Measurements from ENCODE around the gene RAI1. TPM values are rescaled to one million over a fixed set of nuclear protein-coding genes. Genes with fewer than 3 reads are reported as not detected.
A peak's percentile ranks its signal among the peaks of the same experiment; 100 is the strongest.

Gene RAI1
- total RNA-seq, 1 donor, result 8.9 TPM

- Histone ChIP-seq H3K4me1 (ENCODE audit: insufficient read depth, low read length) (peaks cover 15% of the 10 kb centered on the region), H3K9me3 (ENCODE audit: low read depth, low read length) (no peaks in the 10 kb centered on the region)
Observed at GRCh38 chr17:17769869-17770631, 88.8 kb downstream of the RAI1 start.

DNA sequence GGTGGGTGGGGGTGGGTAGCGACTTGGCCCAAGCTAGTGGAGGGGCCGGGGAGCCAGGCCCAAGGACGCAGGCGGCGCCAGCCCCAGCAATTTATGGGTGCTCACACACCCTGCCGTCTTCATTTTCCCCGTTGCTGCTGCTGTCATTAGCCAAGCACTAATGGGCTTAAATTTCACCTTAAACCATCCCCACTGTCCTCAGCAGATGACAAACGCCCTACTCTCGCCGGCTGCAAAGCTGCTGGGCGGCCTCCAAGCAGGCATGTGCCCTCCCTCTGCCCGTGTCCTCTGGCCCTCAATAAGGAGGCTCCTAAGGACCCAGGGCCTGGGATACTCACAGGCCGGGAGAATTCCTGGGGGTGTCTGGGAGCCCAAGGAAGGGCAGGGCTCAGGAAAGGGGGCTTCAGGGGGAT lies 89.4 kb downstream of the RAI1 start:
- Histone ChIP-seq H3K4me3 (ENCODE audit: low read length) (no peak overlapping the region), H3K4me1 (ENCODE audit: insufficient read depth, low read length) (peaks cover 14% of the 10 kb centered on the region), H3K9me3 (ENCODE audit: low read depth, low read length) (no peaks in the 10 kb centered on the region), H3K27me3 (ENCODE audit: insufficient read depth, low read length) (no peaks in the 10 kb centered on the region)

More at GRCh38 chr17:17769869-17770631, 88.8 kb downstream of the RAI1 start:
- Histone ChIP-seq H3K4me3 (ENCODE audit: low read length) (no peak overlapping the region), H3K27me3 (ENCODE audit: insufficient read depth, low read length) (no peaks in the 10 kb centered on the region)

GRCh38 chr17:17771498-17772201 lies 90.4 kb downstream of the RAI1 start:
- H3K4me3 ChIP-seq (ENCODE audit: low read length), result no peak overlapping the region
- no peaks in the 10 kb centered on the region for H3K9me3 ChIP-seq (ENCODE audit: low read depth, low read length)
- H3K4me1 ChIP-seq (ENCODE audit: insufficient read depth, low read length), result peaks cover 4% of the 10 kb centered on the region
- no peaks in the 10 kb centered on the region for H3K27me3 ChIP-seq (ENCODE audit: insufficient read depth, low read length)

DNA sequence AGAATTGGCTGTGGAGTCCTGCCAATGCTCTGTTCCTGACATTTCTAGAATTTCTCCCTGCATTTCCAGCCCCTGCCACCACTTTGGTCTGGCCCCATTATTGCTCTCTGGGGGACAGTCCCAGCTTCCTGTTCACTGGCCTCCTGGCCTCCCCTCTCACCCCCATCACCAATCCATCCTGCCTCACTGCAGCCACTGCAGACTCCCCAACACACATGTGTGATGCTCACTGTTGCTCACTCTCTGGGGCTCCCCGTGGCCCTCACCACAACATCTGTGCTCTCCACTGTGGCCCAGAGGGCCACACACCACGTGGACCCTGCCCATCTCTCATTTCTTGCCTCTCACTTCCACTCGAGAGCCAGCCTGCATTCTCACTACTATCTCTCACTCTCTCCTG lies 91.0 kb downstream of the RAI1 start:
- Histone ChIP-seq H3K4me1 (ENCODE audit: insufficient read depth, low read length) (no peaks in the 10 kb centered on the region), H3K27me3 (ENCODE audit: insufficient read depth, low read length) (no peaks in the 10 kb centered on the region), H3K4me3 (ENCODE audit: low read length) (no peak overlapping the region), H3K9me3 (ENCODE audit: low read depth, low read length) (no peaks in the 10 kb centered on the region)

DNA sequence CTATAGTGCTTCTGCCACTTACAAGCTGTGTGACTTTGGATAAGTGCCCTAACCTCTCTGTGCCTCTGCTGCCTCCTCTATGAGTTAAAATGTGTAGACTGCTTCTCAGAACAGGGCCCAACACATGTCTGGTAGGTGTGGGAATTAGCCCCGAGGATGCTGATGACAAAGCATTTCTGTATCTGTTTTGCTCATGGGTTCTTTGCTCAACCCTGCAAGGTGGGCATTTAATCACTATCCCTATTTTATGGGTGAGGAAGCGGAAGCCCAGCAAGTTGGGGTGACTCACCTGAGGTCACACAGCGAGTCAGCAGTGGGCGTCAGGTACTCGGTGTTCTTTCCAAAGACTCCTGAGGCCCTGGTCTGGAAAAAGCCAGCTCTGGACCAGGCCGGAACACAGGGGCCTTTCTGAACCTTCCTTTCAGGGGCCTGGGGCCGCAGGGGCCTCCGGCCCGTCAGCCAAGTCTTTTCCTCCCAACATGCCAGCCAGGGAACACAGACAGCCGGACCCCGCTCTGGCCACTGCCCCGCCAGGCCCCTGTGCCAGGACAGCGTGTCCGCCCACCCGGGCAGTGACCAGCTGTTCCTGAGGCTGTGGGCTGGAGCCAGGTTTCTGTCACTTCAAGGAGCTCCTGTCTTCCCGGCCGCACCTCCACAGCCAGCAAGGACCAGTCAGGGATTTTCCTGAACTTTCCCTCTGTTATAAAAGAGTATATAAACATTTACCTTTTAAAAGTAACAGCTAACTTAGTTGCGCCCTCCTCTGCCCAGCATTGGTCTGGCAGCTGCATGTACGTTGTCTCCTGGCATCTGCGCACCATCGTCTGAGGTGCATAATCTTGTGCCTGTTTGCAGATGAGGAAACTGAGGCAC lies 93.0 kb downstream of the RAI1 start:
- H3K4me1 ChIP-seq (ENCODE audit: insufficient read depth, low read length), result no peaks in the 10 kb centered on the region
- H3K9me3 ChIP-seq (ENCODE audit: low read depth, low read length), result no peaks in the 10 kb centered on the region
- H3K27me3 ChIP-seq (ENCODE audit: insufficient read depth, low read length), result no peaks in the 10 kb centered on the region
- no peak overlapping the region for H3K4me3 ChIP-seq (ENCODE audit: low read length)

GRCh38 chr17:17776889-17777288 lies 95.6 kb downstream of the RAI1 start:
- Histone ChIP-seq H3K9me3 (ENCODE audit: low read depth, low read length) (no peaks in the 10 kb centered on the region), H3K27me3 (ENCODE audit: insufficient read depth, low read length) (peaks cover 13% of the 10 kb centered on the region), H3K4me1 (ENCODE audit: insufficient read depth, low read length) (peaks cover 11% of the 10 kb centered on the region), H3K4me3 (ENCODE audit: low read length) (no peak overlapping the region)

DNA sequence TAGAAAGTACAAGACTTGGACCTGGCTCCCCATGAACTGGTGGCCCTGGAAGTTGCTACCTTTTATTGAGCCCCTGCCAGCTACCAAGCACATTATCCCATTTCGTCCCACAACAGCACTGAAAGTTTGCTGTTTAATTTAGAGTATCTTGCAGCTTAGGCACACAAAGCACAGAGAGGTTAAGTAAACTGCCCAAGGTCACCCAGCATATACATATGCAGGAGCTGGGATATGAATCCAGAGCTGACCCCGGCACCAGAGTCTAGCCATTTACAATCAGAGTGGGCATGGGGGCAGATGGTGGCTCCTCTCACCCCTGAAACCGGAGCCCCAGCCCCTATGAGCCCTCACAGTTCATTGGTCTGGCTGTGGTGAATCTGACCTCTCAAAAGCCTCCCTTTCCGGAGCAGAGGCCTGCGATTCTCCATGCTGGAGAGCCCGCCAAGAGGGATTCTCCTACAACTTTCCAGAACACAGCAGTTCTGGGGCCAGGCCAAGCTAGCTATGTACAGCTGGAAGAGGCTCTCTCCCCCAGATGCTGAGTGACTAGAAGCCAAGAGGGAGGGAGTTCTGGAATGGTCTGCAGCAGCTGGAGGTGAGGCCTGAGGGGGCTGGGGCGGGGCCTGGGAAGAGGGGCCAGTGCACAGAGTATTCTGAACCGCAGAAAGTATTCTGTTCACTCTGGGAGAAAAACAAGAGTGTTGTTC lies 97.2 kb downstream of the RAI1 start:
- Histone ChIP-seq H3K4me1 (ENCODE audit: insufficient read depth, low read length) (peaks cover 22% of the 10 kb centered on the region), H3K4me3 (ENCODE audit: low read length) (no peak overlapping the region), H3K27me3 (ENCODE audit: insufficient read depth, low read length) (peaks cover 15% of the 10 kb centered on the region), H3K9me3 (ENCODE audit: low read depth, low read length) (no peaks in the 10 kb centered on the region)

DNA sequence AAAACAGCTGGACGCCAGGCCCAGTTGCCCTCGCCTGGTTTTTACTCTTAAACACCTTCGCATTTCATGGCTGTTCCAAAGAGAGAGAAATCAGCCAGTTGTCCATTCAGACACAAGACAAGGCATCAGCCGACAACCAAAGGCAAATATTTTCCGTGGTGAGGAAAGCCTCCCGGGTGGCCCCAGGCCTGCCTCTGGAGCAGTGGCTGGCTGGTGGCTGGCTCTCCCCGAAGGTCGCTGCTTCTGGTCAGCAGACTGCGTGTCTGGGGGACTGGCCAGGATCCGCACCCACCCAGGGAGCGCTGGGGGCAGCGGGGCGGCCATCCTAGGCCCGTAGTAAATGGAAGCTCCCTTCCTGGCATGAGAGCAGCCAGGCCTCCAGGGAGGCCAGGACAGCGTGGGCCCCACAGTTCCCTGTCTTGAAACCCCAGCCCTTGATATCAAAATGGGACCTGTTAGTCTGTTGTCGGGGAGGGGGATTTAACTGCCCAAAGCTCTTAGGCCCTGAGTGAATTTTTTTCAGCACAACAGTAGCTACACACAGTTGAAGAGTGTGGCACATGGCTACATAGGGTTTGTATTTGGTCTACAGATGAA lies 97.9 kb downstream of the RAI1 start:
- Histone ChIP-seq H3K9me3 (ENCODE audit: low read depth, low read length) (no peaks in the 10 kb centered on the region), H3K27me3 (ENCODE audit: insufficient read depth, low read length) (peaks cover 16% of the 10 kb centered on the region), H3K4me3 (ENCODE audit: low read length) (no peak overlapping the region), H3K4me1 (ENCODE audit: insufficient read depth, low read length) (peaks cover 28% of the 10 kb centered on the region)

GRCh38 chr17:17780922-17781590 lies 99.8 kb downstream of the RAI1 start:
- Histone ChIP-seq H3K9me3 (ENCODE audit: low read depth, low read length) (no peaks in the 10 kb centered on the region), H3K4me3 (ENCODE audit: low read length) (no peak overlapping the region), H3K27me3 (ENCODE audit: insufficient read depth, low read length) (peaks cover 16% of the 10 kb centered on the region), H3K4me1 (ENCODE audit: insufficient read depth, low read length) (peaks cover 36% of the 10 kb centered on the region)

- no peak overlapping the region for H3K4me3 ChIP-seq (ENCODE audit: low read length)
- H3K27me3 ChIP-seq (ENCODE audit: insufficient read depth, low read length), result peaks cover 16% of the 10 kb centered on the region
- H3K9me3 ChIP-seq (ENCODE audit: low read depth, low read length), result no peaks in the 10 kb centered on the region
- peaks cover 36% of the 10 kb centered on the region for H3K4me1 ChIP-seq (ENCODE audit: insufficient read depth, low read length)
Observed at GRCh38 chr17:17781591-17782496, 100.6 kb downstream of the RAI1 start.

DNA sequence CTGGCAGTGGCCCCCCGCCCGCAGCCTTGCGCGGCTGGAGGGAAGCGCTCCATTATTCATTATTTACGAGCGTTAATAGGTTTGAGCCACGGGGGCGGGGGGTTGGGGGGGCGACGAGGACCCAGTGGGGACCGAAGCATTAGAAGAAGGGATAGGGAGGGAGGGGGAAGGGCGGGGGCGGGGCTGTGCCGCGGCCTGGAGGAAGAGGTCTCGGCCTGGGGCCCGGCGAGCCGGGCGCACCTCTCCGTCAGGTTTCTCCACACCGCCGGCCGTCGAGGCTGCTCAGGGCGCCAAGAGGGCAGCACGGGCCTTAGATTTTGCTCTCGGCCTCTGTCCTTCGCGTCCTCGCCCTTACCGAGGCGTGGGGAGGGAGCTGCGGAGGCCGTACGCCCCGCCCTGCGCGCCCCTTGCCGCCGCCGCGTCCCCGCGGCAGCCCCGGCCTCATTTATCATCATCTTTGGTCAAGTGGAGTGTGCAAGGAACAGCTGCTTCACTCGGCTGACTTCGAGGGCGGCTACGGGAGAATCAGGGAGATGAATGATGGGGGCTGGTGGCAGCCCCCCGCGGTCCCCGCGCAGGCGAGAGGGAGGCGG lies 101.4 kb downstream of the RAI1 start:
- Histone ChIP-seq H3K27me3 (ENCODE audit: insufficient read depth, low read length) (peaks cover 16% of the 10 kb centered on the region), H3K9me3 (ENCODE audit: low read depth, low read length) (no peaks in the 10 kb centered on the region), H3K4me1 (ENCODE audit: insufficient read depth, low read length) (peaks cover 36% of the 10 kb centered on the region), H3K4me3 (ENCODE audit: low read length) (peak overlapping the region; percentile 30)

GRCh38 chr17:17783116-17783824 lies 102.0 kb downstream of the RAI1 start:
- peak overlapping the region; percentile 30 for H3K4me3 ChIP-seq (ENCODE audit: low read length)
- H3K9me3 ChIP-seq (ENCODE audit: low read depth, low read length), result no peaks in the 10 kb centered on the region
- H3K27me3 ChIP-seq (ENCODE audit: insufficient read depth, low read length), result peaks cover 16% of the 10 kb centered on the region
- H3K4me1 ChIP-seq (ENCODE audit: insufficient read depth, low read length), result peaks cover 36% of the 10 kb centered on the region
